Astrocyte (in vitro differentiated cells and primary cell): ENCODE measurements around the gene MYO5B.
A peak's percentile ranks its signal among the peaks of the same experiment; 100 is the strongest.

ENCODE experiments used
- CTCF ChIP-seq: IDR thresholded peaks from 2 replicates; pipeline ENCODE4 v1.5.1; 2011; ENCODE audit warnings: low read depth, mild to moderate bottlenecking, inconsistent platforms, low read length, moderate library complexity; ENCODE audit not compliant: insufficient read depth
- EZH2 ChIP-seq: IDR thresholded peaks from 2 replicates; pipeline ENCODE4 v1.6.1; 2012; ENCODE audit warnings: mild to moderate bottlenecking, low read length, inconsistent platforms; ENCODE audit not compliant: insufficient read depth

GRCh38 chr18:50051288-50051687 is 143.7 kb downstream of the MYO5B start:
- TF ChIP-seq CTCF = peak; percentile 11
- TF ChIP-seq EZH2 = no peak
